IMR-90 (cell line): ENCODE data around the gene OGDHL. TPM values are rescaled to one million over a fixed set of nuclear protein-coding genes. Genes with fewer than 3 reads are reported as not detected.

Experiments
- ATAC-seq: fragments of 200-7000 bp; cut with Tn5 transposase; 2 replicates; pipeline ENCODE4 v1.9.1; 2020; ENCODE audit warnings: low read depth, mild to moderate bottlenecking, moderate library complexity
- BruUV-seq: library from RNA; stranded (reverse); fragments of 400-500 nt; replicated peaks from 2 replicates; lab custom pipeline; 2021; lab: Mats Ljungman, UMichigan
- CTCF ChIA-PET: fragments of 300-600 bp; formaldehyde crosslinking; extraction: SDS; loops from one replicate; lab custom pipeline; 2021; ENCODE audit warnings: antibody characterized with exemption; lab: Yijun Ruan, JAX
- POLR2A ChIA-PET: fragments of 300-600 bp; sonication (Branson Sonifier 250); formaldehyde crosslinking; loops from one replicate; lab custom pipeline; 2022; ENCODE audit warnings: antibody characterized with exemption; ENCODE audit not compliant: unreplicated experiment; lab: Charles Lee
- DNase-seq: peaks from one replicate; pipeline ENCODE4 v3.0.0; 2013
- H2AFZ ChIP-seq: replicated peaks from 2 replicates; pipeline ENCODE3; 2013; ENCODE audit warnings: low read length, mild to moderate bottlenecking; ENCODE audit not compliant: poor library complexity
- H2AK5ac ChIP-seq: 2 replicates; pipeline ENCODE4 v1.6.1; 2013; ENCODE audit warnings: low read depth, low read length, inconsistent platforms
- H2AK9ac ChIP-seq: replicated peaks from 2 replicates; pipeline ENCODE3; 2013; ENCODE audit warnings: mild to moderate bottlenecking, low read depth, low read length, moderate library complexity; ENCODE audit not compliant: poor library complexity
- H2BK120ac ChIP-seq: 2 replicates; pipeline ENCODE4 v1.6.1; 2013; ENCODE audit warnings: low read depth, low read length, inconsistent platforms
- H2BK15ac ChIP-seq: 3 replicates; pipeline ENCODE4 v1.6.1; 2013; ENCODE audit warnings: low read depth, low read length, inconsistent platforms
- H2BK20ac ChIP-seq: 2 replicates; pipeline ENCODE4 v1.6.1; 2013; ENCODE audit warnings: low read depth, mild to moderate bottlenecking, inconsistent platforms, low read length, moderate library complexity
- H2BK5ac ChIP-seq: 2 replicates; pipeline ENCODE4 v1.6.1; 2013; ENCODE audit warnings: mild to moderate bottlenecking, low read depth, low read length, inconsistent platforms; ENCODE audit not compliant: poor library complexity, severe bottlenecking
- H3K14ac ChIP-seq: replicated peaks from 2 replicates; pipeline ENCODE4 v1.6.1; 2013; ENCODE audit warnings: low read depth, low read length, inconsistent platforms
- H3K18ac ChIP-seq: 2 replicates; pipeline ENCODE4 v1.6.1; 2013; ENCODE audit warnings: low read depth, low read length, control low read depth
- H3K23ac ChIP-seq: 2 replicates; pipeline ENCODE4 v1.6.1; 2013; ENCODE audit warnings: low read depth, low read length, inconsistent platforms
- H3K27ac ChIP-seq: 2 replicates; pipeline ENCODE4 v1.5.1; 2013; ENCODE audit warnings: mild to moderate bottlenecking, control low read depth, low read length; ENCODE audit not compliant: insufficient read depth
- H3K27me3 ChIP-seq: 2 replicates; pipeline ENCODE4 v1.6.1; 2013; ENCODE audit warnings: low read length; ENCODE audit not compliant: control insufficient read depth, insufficient read depth
- H3K36me3 ChIP-seq: 2 replicates; pipeline ENCODE4 v1.6.1; 2013; ENCODE audit warnings: low read length, mixed read lengths; ENCODE audit not compliant: control insufficient read depth, insufficient read depth
- H3K4ac ChIP-seq: 2 replicates; pipeline ENCODE4 v1.6.1; 2013; ENCODE audit warnings: low read depth, low read length, inconsistent platforms
- H3K4me1 ChIP-seq: 2 replicates; pipeline ENCODE4 v1.6.1; 2013; ENCODE audit warnings: low read length, mixed read lengths; ENCODE audit not compliant: control insufficient read depth, insufficient read depth
- H3K4me2 ChIP-seq: 2 replicates; pipeline ENCODE4 v1.6.1; 2013; ENCODE audit warnings: low read depth, mild to moderate bottlenecking, control low read depth, low read length, moderate library complexity
- H3K4me3 ChIP-seq: 2 replicates; pipeline ENCODE4 v1.5.1; 2013; ENCODE audit warnings: low read depth, mild to moderate bottlenecking, control low read depth, low read length, moderate library complexity; ENCODE audit not compliant: insufficient read depth
- H3K56ac ChIP-seq: 2 replicates; pipeline ENCODE4 v1.6.1; 2013; ENCODE audit warnings: low read length, inconsistent platforms; ENCODE audit not compliant: insufficient read depth; ENCODE audit errors: extremely low read depth
- H3K79me1 ChIP-seq, 2 experiments: 2 replicates each; pipeline ENCODE4 v1.6.1; 2013; ENCODE audit warnings: low read length in 2 of 2, inconsistent platforms in 1 of 2, low read depth in 1 of 2
- H3K9ac ChIP-seq: 2 replicates; pipeline ENCODE4 v1.6.1; 2013; ENCODE audit warnings: low read depth, low read length, control low read depth
- H3K9me1 ChIP-seq: 2 replicates; pipeline ENCODE4 v1.6.1; 2013; ENCODE audit warnings: low read length, inconsistent platforms; ENCODE audit not compliant: insufficient read depth
- H3K9me3 ChIP-seq: 2 replicates; pipeline ENCODE4 v1.6.1; 2013; ENCODE audit warnings: low read length; ENCODE audit not compliant: control insufficient read depth, insufficient read depth
- H4K20me1 ChIP-seq: 2 replicates; pipeline ENCODE4 v1.6.1; 2013; ENCODE audit warnings: low read length, inconsistent platforms; ENCODE audit not compliant: insufficient read depth
- H4K5ac ChIP-seq: 2 replicates; pipeline ENCODE4 v1.6.1; 2013; ENCODE audit warnings: mild to moderate bottlenecking, low read depth, low read length, control low read depth
- H4K8ac ChIP-seq, 2 experiments: 2 replicates each; pipeline ENCODE4 v1.6.1; 2013; ENCODE audit warnings: low read depth in 2 of 2, low read length in 2 of 2, control low read depth in 1 of 2, inconsistent platforms in 1 of 2
- H4K91ac ChIP-seq: 2 replicates; pipeline ENCODE4 v1.6.1; 2013; ENCODE audit warnings: low read depth, low read length, inconsistent platforms; ENCODE audit not compliant: insufficient read depth
- CEBPB ChIP-seq: IDR thresholded peaks from 2 replicates; pipeline ENCODE4 v1.6.1; 2012; ENCODE audit warnings: low read depth, low read length, improper control_type of control experiment
- CHD1 ChIP-seq: IDR thresholded peaks from 2 replicates; pipeline ENCODE4 v1.6.1; 2012; ENCODE audit warnings: low read depth, low read length, improper control_type of control experiment
- FOS ChIP-seq: fragments of 150-350 bp; IDR thresholded peaks from 2 replicates; pipeline ENCODE4 v1.6.1; 2016; ENCODE audit warnings: low read depth, low read length
- MAFK ChIP-seq: IDR thresholded peaks from 2 replicates; pipeline ENCODE4 v1.6.1; 2012; ENCODE audit warnings: low read depth, low read length, improper control_type of control experiment
- MAZ ChIP-seq: IDR thresholded peaks from 2 replicates; pipeline ENCODE4 v1.6.1; 2012; ENCODE audit warnings: low read depth, mild to moderate bottlenecking, low read length, improper control_type of control experiment, moderate library complexity, borderline replicate concordance
- MXI1 ChIP-seq: IDR thresholded peaks from 2 replicates; pipeline ENCODE4 v1.6.1; 2012; ENCODE audit warnings: low read depth, mild to moderate bottlenecking, low read length, moderate library complexity, borderline replicate concordance
- NFE2L2 ChIP-seq: fragments of 150-350 bp; IDR thresholded peaks from 2 replicates; pipeline ENCODE4 v1.6.1; 2016; ENCODE audit warnings: low read depth, mild to moderate bottlenecking, low read length
- POLR2A ChIP-seq: IDR thresholded peaks from 2 replicates; pipeline ENCODE4 v1.6.1; 2012; ENCODE audit warnings: mild to moderate bottlenecking, low read depth, low read length
- RAD21 ChIP-seq: IDR thresholded peaks from 2 replicates; pipeline ENCODE4 v1.6.1; 2012; ENCODE audit warnings: low read length, improper control_type of control experiment
- RCOR1 ChIP-seq: IDR thresholded peaks from 2 replicates; pipeline ENCODE4 v1.6.1; 2012; ENCODE audit warnings: mild to moderate bottlenecking, low read length, improper control_type of control experiment; ENCODE audit not compliant: insufficient replicate concordance
- RFX5 ChIP-seq: IDR thresholded peaks from 2 replicates; pipeline ENCODE4 v1.8.0; 2012; ENCODE audit warnings: low read depth, mild to moderate bottlenecking, low read length, moderate library complexity
- SMC3 ChIP-seq: fragments of 150-350 bp; IDR thresholded peaks from 2 replicates; pipeline ENCODE4 v1.6.1; 2016; ENCODE audit warnings: low read depth, mild to moderate bottlenecking, antibody characterized with exemption, low read length, moderate library complexity
- WGBS, 2 experiments: methylation state at CpG; one replicate each; pipeline versions ENCODE4 v1.1.5 to v1.1.7; 2013; ENCODE audit warnings: missing lambda C conversion rate in 2 of 2; ENCODE audit not compliant: insufficient read length in 1 of 2; ENCODE audit errors: extremely low coverage in 2 of 2; 5-methylcytosine and 5-hydroxymethylcytosine counted together
- dilution Hi-C: fragments of 300-500 bp; cut with HindIII; formaldehyde crosslinking; loops from one replicate; pipeline ENCODE4 v1.14.3; 2018; ENCODE audit warnings: low sequenced_read_pairs; ENCODE audit not compliant: unreplicated experiment
- in situ Hi-C: fragments of 300-500 bp; cut with MboI; formaldehyde crosslinking; loops from 3 replicates; pipeline ENCODE4 v1.14.3; 2019; ENCODE audit warnings: low sequenced_read_pairs, inconsistent platforms, mixed read lengths
- intact Hi-C: fragments of 100-400 bp; cut with micrococcal nuclease; formaldehyde crosslinking; loops from 2 replicates; pipeline ENCODE4 v1.10.0; 2022
- polyA plus RNA-seq, 3 experiments: library from polyadenylated mRNA; depleted of rRNA; stranded (reverse); fragments of >200 nt; gene quantifications; 2 replicates each; pipeline ENCODE4 v1.2.3, GENCODE V29; 2012; ENCODE audit warnings: low replicate concordance in 1 of 3
- total RNA-seq: library from RNA; depleted of rRNA; stranded (reverse); fragments of >200 nt; gene quantifications from 2 replicates; pipeline ENCODE4 v1.2.3, GENCODE V29; 2012
- TF ChIP-seq, protein P1 (sequence below): fragments of 150-350 bp; IDR thresholded peaks from 2 replicates; pipeline ENCODE4 v1.6.1; 2017; ENCODE audit warnings: mild to moderate bottlenecking, antibody characterized with exemption, low read length, low read depth
- TF ChIP-seq, protein P2 (sequence below): conservative IDR thresholded peaks from 2 replicates; pipeline ENCODE4 v1.5.1; 2012; ENCODE audit warnings: mild to moderate bottlenecking, low read depth, low read length, improper control_type of control experiment
- TF ChIP-seq, protein P3 (sequence below): fragments of 150-350 bp; IDR thresholded peaks from 2 replicates; pipeline ENCODE4 v1.6.1; 2016; ENCODE audit warnings: low read depth, mild to moderate bottlenecking, low read length, moderate library complexity, borderline replicate concordance

The OGDHL gene
- total and polyA plus RNA-seq, 2 of the 4 experiments (the other 2 are of a cell fraction) = 0.18 to 0.27 TPM

DNA sequence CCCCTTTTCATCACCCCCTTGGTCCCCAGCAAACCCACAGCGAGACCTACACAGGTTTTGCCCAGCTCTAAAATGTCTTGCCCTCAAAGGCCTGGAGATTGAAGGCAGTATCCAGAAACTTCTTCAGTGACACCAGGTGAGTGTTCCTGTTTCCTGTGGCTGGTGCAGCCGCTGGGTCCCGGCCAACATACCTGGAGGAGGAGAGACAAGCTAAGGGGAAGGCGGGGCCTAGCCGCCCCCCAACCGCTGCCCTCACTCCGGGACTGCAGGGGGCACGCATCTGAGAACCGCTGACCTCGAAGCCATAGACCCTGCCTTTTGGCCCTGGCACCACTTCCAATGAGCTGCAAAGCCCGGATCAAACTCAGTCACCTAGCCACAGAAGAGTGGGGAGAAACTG lies 27.0 kb downstream of the OGDHL start:
- Histone ChIP-seq H4K20me1 (no peaks in the 10 kb centered on the region), H2BK120ac (no peak overlapping the region), H3K9me3 (no peaks in the 10 kb centered on the region), H3K14ac (no peak overlapping the region), H3K27me3 (no peaks in the 10 kb centered on the region), H3K9me1 (no peaks in the 10 kb centered on the region), H3K56ac (no peak overlapping the region), H3K4ac (no peak overlapping the region), H3K36me3 (no peaks in the 10 kb centered on the region), H2AK9ac (no peak overlapping the region), H3K9ac (no peak overlapping the region), H3K4me1 (no peaks in the 10 kb centered on the region), H2BK20ac (no peak overlapping the region), H2BK5ac (no peak overlapping the region), H2BK15ac (no peak overlapping the region), H4K5ac (no peak overlapping the region), H3K23ac (no peak overlapping the region), H4K8ac (no peak overlapping the region), H2AK5ac (no peak overlapping the region), H3K27ac (no peak overlapping the region), H2AFZ (no peak overlapping the region), H3K18ac (no peak overlapping the region), H3K4me3 (no peak overlapping the region), H3K4me2 (no peak overlapping the region), H4K91ac (no peak overlapping the region), H3K79me1 (no peaks in the 10 kb centered on the region)
- in situ Hi-C loops = no loop called here
- ChIA-PET CTCF (no interaction called here), POLR2A (no interaction called here)
- dilution Hi-C loops = no loop called here
- no peak for ATAC-seq
- BruUV-seq = no TSS peak
- no peak for DNase-seq
- TF ChIP-seq, protein P1, sequence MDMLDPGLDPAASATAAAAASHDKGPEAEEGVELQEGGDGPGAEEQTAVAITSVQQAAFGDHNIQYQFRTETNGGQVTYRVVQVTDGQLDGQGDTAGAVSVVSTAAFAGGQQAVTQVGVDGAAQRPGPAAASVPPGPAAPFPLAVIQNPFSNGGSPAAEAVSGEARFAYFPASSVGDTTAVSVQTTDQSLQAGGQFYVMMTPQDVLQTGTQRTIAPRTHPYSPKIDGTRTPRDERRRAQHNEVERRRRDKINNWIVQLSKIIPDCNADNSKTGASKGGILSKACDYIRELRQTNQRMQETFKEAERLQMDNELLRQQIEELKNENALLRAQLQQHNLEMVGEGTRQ = no peak
- TF ChIP-seq, protein P2, sequence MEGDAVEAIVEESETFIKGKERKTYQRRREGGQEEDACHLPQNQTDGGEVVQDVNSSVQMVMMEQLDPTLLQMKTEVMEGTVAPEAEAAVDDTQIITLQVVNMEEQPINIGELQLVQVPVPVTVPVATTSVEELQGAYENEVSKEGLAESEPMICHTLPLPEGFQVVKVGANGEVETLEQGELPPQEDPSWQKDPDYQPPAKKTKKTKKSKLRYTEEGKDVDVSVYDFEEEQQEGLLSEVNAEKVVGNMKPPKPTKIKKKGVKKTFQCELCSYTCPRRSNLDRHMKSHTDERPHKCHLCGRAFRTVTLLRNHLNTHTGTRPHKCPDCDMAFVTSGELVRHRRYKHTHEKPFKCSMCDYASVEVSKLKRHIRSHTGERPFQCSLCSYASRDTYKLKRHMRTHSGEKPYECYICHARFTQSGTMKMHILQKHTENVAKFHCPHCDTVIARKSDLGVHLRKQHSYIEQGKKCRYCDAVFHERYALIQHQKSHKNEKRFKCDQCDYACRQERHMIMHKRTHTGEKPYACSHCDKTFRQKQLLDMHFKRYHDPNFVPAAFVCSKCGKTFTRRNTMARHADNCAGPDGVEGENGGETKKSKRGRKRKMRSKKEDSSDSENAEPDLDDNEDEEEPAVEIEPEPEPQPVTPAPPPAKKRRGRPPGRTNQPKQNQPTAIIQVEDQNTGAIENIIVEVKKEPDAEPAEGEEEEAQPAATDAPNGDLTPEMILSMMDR = no peak
- TF ChIP-seq, protein P3, sequence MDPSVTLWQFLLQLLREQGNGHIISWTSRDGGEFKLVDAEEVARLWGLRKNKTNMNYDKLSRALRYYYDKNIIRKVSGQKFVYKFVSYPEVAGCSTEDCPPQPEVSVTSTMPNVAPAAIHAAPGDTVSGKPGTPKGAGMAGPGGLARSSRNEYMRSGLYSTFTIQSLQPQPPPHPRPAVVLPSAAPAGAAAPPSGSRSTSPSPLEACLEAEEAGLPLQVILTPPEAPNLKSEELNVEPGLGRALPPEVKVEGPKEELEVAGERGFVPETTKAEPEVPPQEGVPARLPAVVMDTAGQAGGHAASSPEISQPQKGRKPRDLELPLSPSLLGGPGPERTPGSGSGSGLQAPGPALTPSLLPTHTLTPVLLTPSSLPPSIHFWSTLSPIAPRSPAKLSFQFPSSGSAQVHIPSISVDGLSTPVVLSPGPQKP = no peak
- TF ChIP-seq CEBPB = no peak
- TF ChIP-seq MAZ = no peak
- no peak for TF ChIP-seq RFX5
- TF ChIP-seq POLR2A = no peak
- no peak for TF ChIP-seq MAFK
- no peak for TF ChIP-seq MXI1
- no peak for TF ChIP-seq SMC3
- TF ChIP-seq CHD1 = no peak
- no peak for TF ChIP-seq NFE2L2
- TF ChIP-seq RAD21 = no peak
- no peak for TF ChIP-seq FOS
- TF ChIP-seq RCOR1 = no peak
- intact Hi-C loops = no loop called here
- no CpG with 5 or more reads among the region's 11 CpGs for WGBS, 2 experiments
